NCI-H1417 (cell line): ENCODE data around the gene CBLN1.
"Not testable (repeated sequence)": the region's sequence is repeated elsewhere in the genome, so short reads cannot be mapped to it uniquely, and the experiment has no call there.

ENCODE experiments used
- DNase-seq, 3 experiments: peaks; one replicate each; lab custom pipeline; 2025; lab: John Stamatoyannopoulos, UW

Gene CBLN1

GRCh38 chr16:49277766-49278566, 3.7 kb downstream of the CBLN1 start:
- no peak for DNase-seq

GRCh38 chr16:49277386-49277742, 4.3 kb downstream of the CBLN1 start:
- DNase-seq: no peak

GRCh38 chr16:49276646-49277385, 4.8 kb downstream of the CBLN1 start:
- DNase-seq: no peak

GRCh38 chr16:49275870-49276269, 5.8 kb downstream of the CBLN1 start:
- DNase-seq: no peak

GRCh38 chr16:49275050-49275730, 6.4 kb downstream of the CBLN1 start:
- peak in 2 of 3 experiments; percentile 39 to 63 for DNase-seq

GRCh38 chr16:49274591-49274990, 7.0 kb downstream of the CBLN1 start:
- DNase-seq: peak in 1 of 3 experiments; percentile 32

GRCh38 chr16:49273771-49274170, 7.9 kb downstream of the CBLN1 start:
- DNase-seq: no peak

- DNase-seq: no peak
Observed at GRCh38 chr16:49271363-49271762, 10.3 kb downstream of the CBLN1 start.

- no peak for DNase-seq
Observed at GRCh38 chr16:49269201-49269600, 12.4 kb downstream of the CBLN1 start.

GRCh38 chr16:49268667-49269066, 13.0 kb downstream of the CBLN1 start:
- DNase-seq: no peak

GRCh38 chr16:49262501-49262900, 19.1 kb downstream of the CBLN1 start:
- DNase-seq: no peak

GRCh38 chr16:49261930-49262329, 19.7 kb downstream of the CBLN1 start:
- DNase-seq: no peak

GRCh38 chr16:49260956-49261530, 20.6 kb downstream of the CBLN1 start:
- DNase-seq: no peak

- DNase-seq: no peak
Observed at GRCh38 chr16:49260253-49260652, 21.4 kb downstream of the CBLN1 start.

- DNase-seq: no peak
Observed at GRCh38 chr16:49259330-49259729, 22.3 kb downstream of the CBLN1 start.

- no peak for DNase-seq
Observed at GRCh38 chr16:49250689-49251088, 30.9 kb downstream of the CBLN1 start.

- DNase-seq: no peak
Observed at GRCh38 chr16:49248227-49248626, 33.4 kb downstream of the CBLN1 start.

- no peak for DNase-seq
Observed at GRCh38 chr16:49236216-49236615, 45.4 kb downstream of the CBLN1 start.

- not testable (repeated sequence) for DNase-seq
Observed at GRCh38 chr16:49228335-49228734, 53.3 kb downstream of the CBLN1 start.
